Activated CD8-positive, alpha-beta memory T cell treated with anti-CD3 and anti-CD28 coated beads, Interleukin-2, amount 50 U/mL, for 24 hours (primary cell): ENCODE data around the gene CDAN1.

Source experiments
- DNase-seq: peaks from one replicate; pipeline ENCODE4 v3.0.0-alpha.2; 2020; ENCODE audit errors: extremely low read depth

Gene CDAN1

DNA sequence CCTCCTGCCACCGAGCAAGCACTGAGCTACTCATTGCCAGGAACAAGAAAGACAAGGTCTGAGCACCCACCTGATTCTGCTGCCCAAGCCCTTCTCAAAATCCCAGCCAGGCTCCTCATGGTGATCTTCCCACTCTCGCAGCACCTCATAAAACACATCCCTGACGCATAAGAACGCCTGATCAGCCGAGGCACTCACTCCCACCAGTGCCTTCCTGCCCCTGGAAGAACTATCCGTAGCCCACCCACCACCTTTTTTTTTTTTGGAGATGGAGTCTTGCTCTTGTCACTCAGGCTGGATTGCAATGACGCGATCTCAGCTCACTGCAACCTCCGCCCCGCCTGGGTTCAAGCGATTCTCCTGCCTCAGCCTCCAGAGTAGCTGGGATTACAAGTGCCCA lies 3.9 kb downstream of the CDAN1 start:
- DNase-seq, result no peak

- DNase-seq, result no peak
These were observed 4.7 kb downstream of the CDAN1 start for GRCh38 chr15:42732095-42732827.

DNA sequence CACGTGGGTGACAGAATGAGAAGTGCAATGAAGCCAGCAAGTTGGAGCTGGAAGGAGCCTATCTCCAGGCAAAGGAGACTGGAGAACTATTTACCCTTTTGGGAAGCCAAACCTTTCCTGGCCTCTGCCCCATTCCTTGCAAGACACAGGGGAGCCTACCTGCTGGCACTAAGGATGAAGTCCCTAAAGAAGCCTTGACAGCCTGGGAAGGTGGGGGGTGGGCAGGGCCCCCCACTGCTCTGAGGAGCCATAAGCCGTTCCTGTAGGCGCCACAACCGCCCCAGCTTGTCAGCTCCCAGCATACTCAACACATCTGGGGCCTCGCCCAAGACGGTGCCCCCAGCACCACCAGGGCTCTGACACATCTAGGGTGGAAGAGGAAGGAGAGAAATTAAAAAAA lies 5.5 kb downstream of the CDAN1 start:
- no peak for DNase-seq

DNA sequence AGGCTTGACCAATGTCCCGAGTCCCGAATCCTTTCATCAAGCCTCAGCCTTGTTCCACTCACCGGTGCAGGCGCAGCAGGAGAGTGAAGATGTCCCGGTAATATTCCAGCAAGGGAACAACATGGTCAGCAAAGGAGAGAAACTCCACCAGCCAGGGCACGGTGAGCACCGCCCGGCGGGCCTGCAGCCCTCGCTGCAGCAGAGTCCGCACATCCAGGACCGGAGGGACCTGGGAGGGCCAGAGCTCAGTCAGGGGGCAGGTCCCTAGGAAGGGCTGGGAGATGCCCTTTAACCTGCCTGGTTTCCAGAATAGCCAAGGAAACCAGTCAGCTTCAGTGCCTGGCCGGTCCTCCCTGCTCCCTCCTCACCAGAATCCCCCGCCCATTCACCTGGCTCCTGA lies 6.4 kb downstream of the CDAN1 start:
- DNase-seq, result no peak

DNA sequence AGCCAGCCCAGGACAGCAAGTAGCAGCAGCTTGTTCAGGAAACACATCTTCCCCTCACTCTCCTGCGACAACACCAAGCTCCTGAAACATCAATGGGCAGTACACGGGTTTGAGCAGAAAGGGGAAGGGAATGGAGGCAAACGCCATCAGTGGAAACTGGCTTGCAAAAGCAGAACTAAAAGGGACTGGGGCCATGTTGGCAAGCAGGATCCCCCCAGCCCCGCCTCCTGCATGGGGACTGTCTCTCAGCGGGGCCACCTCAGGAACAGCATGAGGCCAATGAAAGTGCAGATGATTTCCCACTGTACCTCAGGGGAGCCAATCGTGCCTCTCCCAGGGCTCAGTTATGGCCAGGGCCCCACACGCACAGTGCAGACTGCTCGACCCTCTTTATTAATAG lies 6.8 kb downstream of the CDAN1 start:
- DNase-seq, result no peak

GRCh38 chr15:42729409-42729808 lies 7.5 kb downstream of the CDAN1 start:
- no peak for DNase-seq

GRCh38 chr15:42728972-42729371 lies 8.0 kb downstream of the CDAN1 start:
- DNase-seq, result no peak

GRCh38 chr15:42728560-42728959 lies 8.4 kb downstream of the CDAN1 start:
- DNase-seq, result no peak

GRCh38 chr15:42727750-42728381 lies 9.1 kb downstream of the CDAN1 start:
- DNase-seq, result no peak

- DNase-seq, result no peak
These were observed 10.8 kb downstream of the CDAN1 start for GRCh38 chr15:42726114-42726513.

DNA sequence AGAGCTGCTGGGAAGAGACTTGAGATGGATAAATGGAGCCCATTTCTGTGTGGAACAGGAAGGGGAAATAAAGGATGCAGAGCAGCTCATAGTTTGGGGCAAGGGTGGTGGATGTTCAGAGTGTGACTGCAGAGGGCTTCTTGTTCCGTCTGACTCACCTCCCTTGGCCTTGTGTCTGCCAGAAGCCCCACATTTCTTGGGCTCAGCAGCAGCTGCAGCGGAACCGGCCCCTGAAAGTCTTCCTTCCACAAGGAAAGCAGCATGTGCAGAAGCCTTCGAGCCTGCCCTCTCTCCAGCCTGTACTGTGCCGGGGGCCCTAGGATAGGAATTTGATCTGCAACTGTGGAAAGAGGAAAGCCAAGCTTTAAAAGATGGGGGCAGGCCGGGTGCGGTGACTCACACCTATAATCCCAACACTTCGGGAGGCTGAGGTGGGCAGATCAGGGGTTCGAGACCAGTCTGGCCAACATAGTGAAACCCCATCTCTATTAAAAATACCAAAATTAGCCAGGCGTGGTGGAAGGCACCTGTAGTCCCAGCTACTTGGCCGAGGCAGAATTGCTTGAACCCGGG lies 11.5 kb downstream of the CDAN1 start:
- no peak for DNase-seq

GRCh38 chr15:42724276-42724675 lies 12.7 kb downstream of the CDAN1 start:
- DNase-seq, result no peak

GRCh38 chr15:42723068-42723467 lies 13.9 kb downstream of the CDAN1 start:
- no peak for DNase-seq

DNA sequence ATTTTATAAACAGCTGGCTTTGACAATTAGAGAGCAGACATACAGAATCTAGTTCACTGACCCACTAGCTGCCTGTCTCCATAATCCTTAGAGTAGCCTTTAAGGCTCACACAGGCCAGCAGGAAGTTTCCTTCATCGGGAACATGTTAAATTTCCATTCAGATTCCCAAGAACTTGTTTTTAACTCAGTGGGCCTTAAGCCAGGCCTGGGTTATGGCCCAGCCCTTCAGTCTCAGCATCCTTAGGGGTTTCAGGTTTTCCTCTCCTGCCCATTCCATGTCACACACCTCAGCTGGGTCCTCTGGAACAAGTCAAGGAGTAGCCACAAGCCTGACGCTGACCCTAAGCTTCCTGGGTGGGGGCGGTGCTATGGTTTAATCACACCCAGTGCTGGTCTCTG lies 15.0 kb downstream of the CDAN1 start:
- no peak for DNase-seq

GRCh38 chr15:42721016-42721415 lies 15.9 kb downstream of the CDAN1 start:
- DNase-seq, result no peak

GRCh38 chr15:42720071-42720470 lies 16.9 kb downstream of the CDAN1 start:
- DNase-seq, result no peak

DNA sequence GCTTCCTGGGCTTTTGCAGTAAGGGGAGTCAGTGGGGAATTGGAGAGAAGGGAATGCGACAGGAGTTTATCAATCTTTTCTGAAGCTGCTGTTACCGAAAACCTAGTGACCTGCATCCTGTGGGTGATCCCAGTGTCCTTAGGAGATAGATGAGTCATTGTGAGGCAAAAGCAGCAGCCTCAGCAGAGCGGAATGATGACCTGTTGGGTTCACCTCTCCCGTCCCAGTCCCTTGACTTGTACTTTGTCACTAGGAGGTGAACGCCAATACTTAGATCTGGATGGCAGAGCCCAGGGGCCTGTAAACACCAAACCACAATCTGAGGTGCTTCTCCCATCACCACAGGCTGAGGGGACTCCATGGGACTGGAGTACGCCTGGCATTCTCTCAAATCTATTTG lies 17.9 kb downstream of the CDAN1 start:
- DNase-seq, result no peak

GRCh38 chr15:42716626-42717025 lies 20.3 kb downstream of the CDAN1 start:
- no peak for DNase-seq

GRCh38 chr15:42716125-42716524 lies 20.8 kb downstream of the CDAN1 start:
- DNase-seq, result no peak

- DNase-seq, result no peak
These were observed 24.3 kb downstream of the CDAN1 start for GRCh38 chr15:42712584-42712983.

DNA sequence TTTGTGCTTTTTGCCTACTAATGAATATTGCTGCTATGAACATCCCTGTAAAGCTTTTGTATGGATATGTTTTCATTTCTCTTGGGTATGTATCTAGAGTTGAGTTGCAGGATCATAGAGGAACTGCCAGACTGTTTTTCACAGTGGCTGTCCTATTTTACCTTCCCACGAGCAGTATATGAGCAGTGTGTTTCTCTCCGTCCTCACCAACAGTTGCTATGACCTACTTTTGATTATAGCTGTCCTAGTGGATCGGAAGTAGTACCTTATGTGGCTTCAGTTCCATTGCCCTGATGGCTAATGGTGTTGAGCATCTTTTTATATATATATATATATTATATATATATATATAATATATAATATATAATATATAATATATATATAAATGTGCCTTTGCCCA lies 25.2 kb downstream of the CDAN1 start:
- no peak for DNase-seq

- no peak for DNase-seq
These were observed 26.3 kb downstream of the CDAN1 start for GRCh38 chr15:42710662-42711061.

- DNase-seq, result no peak
These were observed 28.9 kb downstream of the CDAN1 start for GRCh38 chr15:42707873-42708544.
